B cell (primary cell): ENCODE measurements around the gene ORAI3. TPM values are rescaled to one million over a fixed set of nuclear protein-coding genes. Genes with fewer than 3 reads are reported as not detected.

ENCODE experiments used
- ATAC-seq: fragments of 200-7000 bp; cut with Tn5 transposase; one replicate; pipeline ENCODE4 v1.10.0; 2021; ENCODE audit warnings: low read depth, mild to moderate bottlenecking, moderate number of reproducible peaks, moderate library complexity
- CTCF ChIA-PET: fragments of 350-600 bp; sonication (Branson Sonifier 250); formaldehyde crosslinking; loops from one replicate; lab custom pipeline; 2021; ENCODE audit warnings: antibody characterized with exemption, inconsistent platforms; lab: Charles Lee
- POLR2A ChIA-PET: fragments of 350-600 bp; sonication (Branson Sonifier 250); formaldehyde crosslinking; loops from one replicate; lab custom pipeline; 2021; ENCODE audit warnings: antibody characterized with exemption; lab: Charles Lee
- DNase-seq: peaks from one replicate; pipeline ENCODE4 v3.0.0; 2013
- H2AFZ ChIP-seq: 2 replicates; pipeline ENCODE4 v1.6.1; 2012; ENCODE audit warnings: mild to moderate bottlenecking, low read depth, low read length; ENCODE audit not compliant: insufficient read depth, poor library complexity, severe bottlenecking
- H3K27ac ChIP-seq, 2 donors: 1 replicate in 1 of 2; 2 replicates in 1 of 2; pipeline ENCODE4 v1.5.1; 2012 to 2013; ENCODE audit warnings: low read length in 2 of 2, mild to moderate bottlenecking in 2 of 2, moderate library complexity in 1 of 2
- H3K27me3 ChIP-seq, 4 experiments: fragments of 200-600 bp in 1 of 4; sonication (generic) in 1 of 4; replicated peaks in 1 of 4; 1 replicate in 2 of 4; 2 replicates in 2 of 4; pipeline versions ENCODE4 v1.6.1 to v1.7.0; 2013 to 2016; ENCODE audit warnings: low read length in 3 of 4, mild to moderate bottlenecking in 2 of 4, mixed read lengths in 1 of 4, moderate library complexity in 1 of 4; ENCODE audit not compliant: insufficient read depth in 4 of 4, control insufficient read depth in 3 of 4; ENCODE audit errors: control extremely low read depth in 1 of 4
- H3K36me3 ChIP-seq, 2 experiments: replicated peaks in 1 of 2; 1 replicate in 1 of 2; 2 replicates in 1 of 2; pipeline versions ENCODE4 v1.6.1 to v1.7.1; 2013; ENCODE audit warnings: low read length in 1 of 2; ENCODE audit not compliant: insufficient read depth in 2 of 2, control insufficient read depth in 1 of 2; ENCODE audit errors: control extremely low read depth in 1 of 2, extremely low read depth in 1 of 2
- H3K4me1 ChIP-seq, 2 donors: fragments of 200-600 bp in 1 of 2; sonication (generic) in 1 of 2; 1 replicate in 1 of 2; 2 replicates in 1 of 2; pipeline versions ENCODE4 v1.5.1 to v1.6.1; 2013 to 2017; ENCODE audit warnings: low read length in 2 of 2; ENCODE audit not compliant: control insufficient read depth in 2 of 2, insufficient read depth in 2 of 2
- H3K4me2 ChIP-seq: replicated peaks from 2 replicates; pipeline ENCODE3; 2012; ENCODE audit warnings: mild to moderate bottlenecking, low read depth, low read length; ENCODE audit not compliant: poor library complexity, severe bottlenecking
- H3K4me3 ChIP-seq, 5 experiments: fragments of 200-600 bp in 1 of 5; sonication (generic) in 1 of 5; 1 replicate in 3 of 5; 2 replicates in 2 of 5; pipeline versions ENCODE4 v1.5.1 to v1.7.0; 2011 to 2016; ENCODE audit warnings: low read length in 4 of 5, mild to moderate bottlenecking in 4 of 5, low read depth in 2 of 5, control low read depth in 1 of 5, moderate library complexity in 1 of 5; ENCODE audit not compliant: insufficient read depth in 1 of 5; ENCODE audit errors: control extremely low read depth in 1 of 5, extremely low read depth in 1 of 5
- H3K79me2 ChIP-seq: fragments of 200-600 bp; sonication (generic); one replicate; pipeline ENCODE4 v1.6.0; 2016; ENCODE audit warnings: low read length; ENCODE audit not compliant: control insufficient read depth, insufficient read depth
- H3K9ac ChIP-seq: fragments of 200-600 bp; sonication (generic); 2 replicates; pipeline ENCODE4 v1.6.1; 2017; ENCODE audit warnings: mild to moderate bottlenecking, low read length, moderate library complexity
- H3K9me3 ChIP-seq, 3 donors: one replicate each; pipeline versions ENCODE4 v1.6.1 to v1.7.1; 2013; ENCODE audit warnings: low read length in 2 of 3; ENCODE audit not compliant: control insufficient read depth in 2 of 3, insufficient read depth in 1 of 3; ENCODE audit errors: control extremely low read depth in 1 of 3
- H4K20me1 ChIP-seq: 2 replicates; pipeline ENCODE4 v1.6.0; 2012; ENCODE audit warnings: mild to moderate bottlenecking, low read length; ENCODE audit not compliant: insufficient read depth, control insufficient read depth, poor library complexity, severe bottlenecking
- H3K27ac Mint-ChIP-seq: one replicate; pipeline ENCODE4 v1.8.0; 2021; ENCODE audit warnings: mixed read lengths
- H3K27me3 Mint-ChIP-seq: one replicate; pipeline ENCODE4 v1.8.0; 2021; ENCODE audit warnings: mixed read lengths
- H3K4me1 Mint-ChIP-seq: one replicate; pipeline ENCODE4 v1.8.0; 2021; ENCODE audit warnings: mixed read lengths
- H3K4me3 Mint-ChIP-seq: one replicate; pipeline ENCODE4 v1.8.0; 2021; ENCODE audit warnings: mixed read lengths
- H3K9me3 Mint-ChIP-seq: one replicate; pipeline ENCODE4 v1.8.0; 2022; ENCODE audit warnings: mixed read lengths; ENCODE audit not compliant: insufficient read depth
- EZH2 ChIP-seq: IDR thresholded peaks from 2 replicates; pipeline ENCODE4 v1.6.1; 2012; ENCODE audit warnings: borderline replicate concordance, low read depth, mild to moderate bottlenecking, moderate library complexity, low read length; ENCODE audit not compliant: insufficient read depth, poor library complexity, severe bottlenecking
- WGBS: methylation state at CpG from one replicate; pipeline ENCODE4 v1.1.5; 2013; ENCODE audit warnings: missing lambda C conversion rate; ENCODE audit not compliant: insufficient coverage; 5-methylcytosine and 5-hydroxymethylcytosine counted together
- intact Hi-C: fragments of 100-400 bp; cut with micrococcal nuclease; formaldehyde crosslinking; loops from one replicate; pipeline ENCODE4 v1.10.0; 2022
- polyA plus RNA-seq: library from polyadenylated mRNA; depleted of rRNA; stranded (reverse); fragments of >200 nt; gene quantifications from 2 replicates; pipeline ENCODE4 v1.2.3, GENCODE V29; 2012
- total RNA-seq, 2 donors: library from RNA; stranded (reverse); fragments of 120-200 nt in 1 of 2; gene quantifications; 1 replicate in 1 of 2; 2 replicates in 1 of 2; pipeline versions ENCODE4 v1.2.3 to v1.2.4, GENCODE V29; 2013 to 2022
- TF ChIP-seq, protein P1 (sequence below): fragments of 200-600 bp; IDR thresholded peaks from one replicate; pipeline ENCODE4 v1.8.0; 2022; ENCODE audit warnings: antibody characterized with exemption, mild to moderate bottlenecking

The ORAI3 gene
- total and polyA plus RNA-seq, 2 donors (not counting 1 experiment from before 2014, with no cell fraction given) = 32.2 to 51.8 TPM

DNA sequence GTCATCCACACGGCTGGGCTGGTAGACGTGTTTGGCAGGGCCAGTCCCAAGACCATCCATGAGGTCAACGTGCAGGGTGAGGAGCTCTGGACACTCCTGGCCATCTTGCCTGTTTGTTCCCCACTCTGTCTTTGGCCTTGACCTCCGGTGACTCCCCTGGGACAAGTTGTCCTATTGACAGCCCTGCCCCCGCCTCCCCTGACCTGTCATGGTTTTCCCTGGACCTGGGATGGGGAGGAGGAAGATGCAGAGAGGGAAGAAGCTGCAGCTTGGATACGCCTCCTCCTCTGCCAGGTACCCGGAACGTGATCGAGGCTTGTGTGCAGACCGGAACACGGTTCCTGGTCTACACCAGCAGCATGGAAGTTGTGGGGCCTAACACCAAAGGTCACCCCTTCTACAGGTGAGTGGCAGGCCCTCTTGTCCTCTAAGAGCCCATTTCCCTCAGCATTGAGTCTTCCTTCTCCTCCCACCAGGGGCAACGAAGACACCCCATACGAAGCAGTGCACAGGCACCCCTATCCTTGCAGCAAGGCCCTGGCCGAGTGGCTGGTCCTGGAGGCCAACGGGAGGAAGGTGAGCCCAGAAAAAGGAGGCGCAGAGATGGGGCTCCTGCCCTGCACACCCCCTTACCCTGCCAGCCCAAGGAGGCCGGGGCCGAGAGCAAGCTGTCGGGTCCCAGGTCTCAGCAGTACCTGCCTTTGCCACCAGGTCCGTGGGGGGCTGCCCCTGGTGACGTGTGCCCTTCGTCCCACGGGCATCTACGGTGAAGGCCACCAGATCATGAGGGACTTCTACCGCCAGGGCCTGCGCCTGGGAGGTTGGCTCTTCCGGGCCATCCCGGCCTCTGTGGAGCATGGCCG lies 37.5 kb downstream of the ORAI3 start:
- ChIA-PET POLR2A (interaction anchor here (0.5 to 1.7 kb wide), 2 partner anchors 10 to 156 kb away, joined by 7 to 8 read pairs; no protein-coding TSS in a partner anchor), CTCF (interaction anchor here (0.5 to 5.1 kb wide), 14 partner anchors 11 to 883 kb away, joined by 3 to 63 read pairs (median 7); partner anchors contain the start of genes KAT8, VKORC1, ZNF646 and ZNF668)
- Histone ChIP-seq H4K20me1 (no peaks in the 10 kb centered on the region), H3K9me3 (no peaks in the 10 kb centered on the region), H3K4me1 (peaks cover 3 to 6% of the 10 kb centered on the region in 2 donors), H3K79me2 (no peaks in the 10 kb centered on the region), H2AFZ (no peak overlapping the region), H3K36me3 (peaks cover 0 to 16% of the 10 kb centered on the region in 2 experiments), H3K4me3 (no peak overlapping the region), H3K9ac (no peak overlapping the region), H3K27me3 (no peaks in the 10 kb centered on the region), H3K4me2 (no peak overlapping the region), H3K27ac (no peak overlapping the region)
- H3K4me1 Mint-ChIP-seq = no peaks in the 10 kb centered on the region
- DNase-seq (no peak), ATAC-seq (no peak)
- H3K4me3 Mint-ChIP-seq = no peak overlapping the region
- H3K27me3 Mint-ChIP-seq = no peaks in the 10 kb centered on the region
- intact Hi-C loops = loop anchor here (5.0 kb wide), 1 partner anchor 171 kb away; no protein-coding TSS in a partner anchor
- no peaks in the 10 kb centered on the region for H3K9me3 Mint-ChIP-seq
- no peak for TF ChIP-seq EZH2
- TF ChIP-seq, protein P1, sequence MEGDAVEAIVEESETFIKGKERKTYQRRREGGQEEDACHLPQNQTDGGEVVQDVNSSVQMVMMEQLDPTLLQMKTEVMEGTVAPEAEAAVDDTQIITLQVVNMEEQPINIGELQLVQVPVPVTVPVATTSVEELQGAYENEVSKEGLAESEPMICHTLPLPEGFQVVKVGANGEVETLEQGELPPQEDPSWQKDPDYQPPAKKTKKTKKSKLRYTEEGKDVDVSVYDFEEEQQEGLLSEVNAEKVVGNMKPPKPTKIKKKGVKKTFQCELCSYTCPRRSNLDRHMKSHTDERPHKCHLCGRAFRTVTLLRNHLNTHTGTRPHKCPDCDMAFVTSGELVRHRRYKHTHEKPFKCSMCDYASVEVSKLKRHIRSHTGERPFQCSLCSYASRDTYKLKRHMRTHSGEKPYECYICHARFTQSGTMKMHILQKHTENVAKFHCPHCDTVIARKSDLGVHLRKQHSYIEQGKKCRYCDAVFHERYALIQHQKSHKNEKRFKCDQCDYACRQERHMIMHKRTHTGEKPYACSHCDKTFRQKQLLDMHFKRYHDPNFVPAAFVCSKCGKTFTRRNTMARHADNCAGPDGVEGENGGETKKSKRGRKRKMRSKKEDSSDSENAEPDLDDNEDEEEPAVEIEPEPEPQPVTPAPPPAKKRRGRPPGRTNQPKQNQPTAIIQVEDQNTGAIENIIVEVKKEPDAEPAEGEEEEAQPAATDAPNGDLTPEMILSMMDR = no peak
- 95% methylated on average over 25 of the region's 29 CpGs for WGBS
- H3K27ac Mint-ChIP-seq = no peak overlapping the region
